Measurements from ENCODE around the gene EDRF1.
A peak's percentile ranks its signal among the peaks of the same experiment; 100 is the strongest.

GRCh38 chr10:125719173-125720001 is at the start of gene EDRF1:
- peak in 1 of 6 experiments; percentile 23 for TF ChIP-seq CTCF (IDR thresholded peaks at IDR 0.05)
- peak in 2 of 4 donors; percentile 69 to 76 for TF ChIP-seq POLR2A (IDR thresholded peaks at IDR 0.05)

All from esophagus squamous epithelium (tissue), 4 donors.